Large intestine (tissue), 3 donors: ENCODE measurements around the gene AGPAT2. TPM values are rescaled to one million over a fixed set of nuclear protein-coding genes. Genes with fewer than 3 reads are reported as not detected.
"Not testable (repeated sequence)": the region's sequence is repeated elsewhere in the genome, so short reads cannot be mapped to it uniquely, and the experiment has no call there.

Experiments used
- DNase-seq, 2 donors: peaks; one replicate each; pipeline versions ENCODE4 v3.0.0 to v3.0.0-alpha.2; 2013
- H3K27ac ChIP-seq: one replicate; pipeline ENCODE4 v1.5.1; 2013; ENCODE audit warnings: low read length
- H3K27me3 ChIP-seq: 2 replicates; pipeline ENCODE4 v1.6.1; 2013; ENCODE audit warnings: low read length; ENCODE audit not compliant: control insufficient read depth, insufficient read depth
- H3K36me3 ChIP-seq: 2 replicates; pipeline ENCODE4 v1.6.1; 2013; ENCODE audit warnings: low read length; ENCODE audit not compliant: control insufficient read depth, insufficient read depth
- H3K4me1 ChIP-seq: one replicate; pipeline ENCODE4 v1.6.1; 2013; ENCODE audit warnings: low read length; ENCODE audit not compliant: control insufficient read depth, insufficient read depth
- H3K4me3 ChIP-seq: one replicate; pipeline ENCODE4 v1.5.1; 2013; ENCODE audit warnings: low read length
- H3K9me3 ChIP-seq: one replicate; pipeline ENCODE4 v1.6.1; 2013; ENCODE audit warnings: mild to moderate bottlenecking, low read depth, low read length, moderate library complexity; ENCODE audit not compliant: control insufficient read depth
- WGBS: methylation state at CpG from one replicate; pipeline ENCODE4 v1.1.5; 2013; ENCODE audit warnings: low lambda C conversion rate; ENCODE audit not compliant: insufficient coverage; 5-methylcytosine and 5-hydroxymethylcytosine counted together
- polyA plus RNA-seq: library from polyadenylated mRNA; unstranded; fragments of 120-200 nt; gene quantifications from one replicate; pipeline ENCODE4 v1.2.1, GENCODE V29; 2013

Gene AGPAT2
- polyA plus RNA-seq, 1 donor: 175 TPM

GRCh38 chr9:136644593-136645351 lies 42.5 kb downstream of the AGPAT2 start:
- H3K27me3 ChIP-seq: peaks cover 39% of the 10 kb centered on the region
- H3K4me3 ChIP-seq: no peak overlapping the region
- peaks cover 27% of the 10 kb centered on the region for H3K4me1 ChIP-seq
- peak in 1 of 2 donors; percentile 58 for DNase-seq
- WGBS: no CpG with 5 or more reads among the region's 30 CpGs
- no peaks in the 10 kb centered on the region for H3K36me3 ChIP-seq
- H3K27ac ChIP-seq: no peak overlapping the region
- peaks cover 6% of the 10 kb centered on the region for H3K9me3 ChIP-seq

- peaks cover 6% of the 10 kb centered on the region for H3K9me3 ChIP-seq
- peaks cover 27% of the 10 kb centered on the region for H3K4me1 ChIP-seq
- H3K27me3 ChIP-seq: peaks cover 40% of the 10 kb centered on the region
- H3K27ac ChIP-seq: no peak overlapping the region
- H3K36me3 ChIP-seq: no peaks in the 10 kb centered on the region
- H3K4me3 ChIP-seq: no peak overlapping the region
- peak; percentile 77 to 78 for DNase-seq
- WGBS: no CpG with 5 or more reads among the region's 15 CpGs
Measured at GRCh38 chr9:136644343-136644592, 43.0 kb downstream of the AGPAT2 start.

- no peak for DNase-seq
Measured at GRCh38 chr9:136643596-136644342, 43.5 kb downstream of the AGPAT2 start.

GRCh38 chr9:136642439-136642921 lies 44.8 kb downstream of the AGPAT2 start:
- Histone ChIP-seq H3K4me1 (peaks cover 27% of the 10 kb centered on the region), H3K27me3 (peaks cover 40% of the 10 kb centered on the region), H3K36me3 (no peaks in the 10 kb centered on the region), H3K27ac (no peak overlapping the region), H3K4me3 (no peak overlapping the region), H3K9me3 (peaks cover 6% of the 10 kb centered on the region)
- 60% methylated on average over 1 of the region's 7 CpGs for WGBS
- DNase-seq: no peak

More at GRCh38 chr9:136643596-136644342, 43.5 kb downstream of the AGPAT2 start:
- H3K9me3 ChIP-seq: peaks cover 6% of the 10 kb centered on the region
- H3K27ac ChIP-seq: no peak overlapping the region
- H3K27me3 ChIP-seq: peaks cover 40% of the 10 kb centered on the region
- H3K36me3 ChIP-seq: no peaks in the 10 kb centered on the region
- H3K4me3 ChIP-seq: no peak overlapping the region
- 83% methylated on average over 2 of the region's 31 CpGs for WGBS
- peaks cover 27% of the 10 kb centered on the region for H3K4me1 ChIP-seq

GRCh38 chr9:136640171-136641111 lies 46.8 kb downstream of the AGPAT2 start:
- 60% methylated on average over 1 of the region's 32 CpGs for WGBS
- H3K27me3 ChIP-seq: peaks cover 39% of the 10 kb centered on the region
- DNase-seq: no peak
- H3K4me3 ChIP-seq: no peak overlapping the region
- H3K9me3 ChIP-seq: peaks cover 6% of the 10 kb centered on the region
- no peaks in the 10 kb centered on the region for H3K36me3 ChIP-seq
- H3K27ac ChIP-seq: no peak overlapping the region
- peaks cover 14% of the 10 kb centered on the region for H3K4me1 ChIP-seq

GRCh38 chr9:136634904-136635303 lies 52.4 kb downstream of the AGPAT2 start:
- H3K4me3 ChIP-seq: no peak overlapping the region
- peaks cover 8% of the 10 kb centered on the region for H3K4me1 ChIP-seq
- no CpG with 5 or more reads among the region's 11 CpGs for WGBS
- H3K36me3 ChIP-seq: no peaks in the 10 kb centered on the region
- peaks cover 17% of the 10 kb centered on the region for H3K27me3 ChIP-seq
- no peak for DNase-seq
- H3K27ac ChIP-seq: no peak overlapping the region
- H3K9me3 ChIP-seq: no peaks in the 10 kb centered on the region

- H3K27ac ChIP-seq, DNase-seq, H3K9me3 ChIP-seq, H3K4me3 ChIP-seq, H3K4me1 ChIP-seq, H3K36me3 ChIP-seq: not testable (repeated sequence)
- H3K27me3 ChIP-seq: peaks cover 34% of the 10 kb centered on the region
- 88% methylated on average over 11 of the region's 36 CpGs for WGBS
Measured at GRCh38 chr9:136632491-136633106, 54.7 kb downstream of the AGPAT2 start.

- peaks cover 40% of the 10 kb centered on the region for H3K27me3 ChIP-seq
- H3K4me3 ChIP-seq, H3K9me3 ChIP-seq, H3K36me3 ChIP-seq, DNase-seq, H3K27ac ChIP-seq: not testable (repeated sequence)
- WGBS: no CpG with 5 or more reads among the region's 13 CpGs
- H3K4me1 ChIP-seq: peaks cover 13% of the 10 kb centered on the region
Measured at GRCh38 chr9:136632072-136632471, 55.2 kb downstream of the AGPAT2 start.

- WGBS: 73% methylated on average over 3 of the region's 31 CpGs
Measured at GRCh38 chr9:136631038-136632000, 55.9 kb downstream of the AGPAT2 start.

More at GRCh38 chr9:136631038-136632000, 55.9 kb downstream of the AGPAT2 start:
- peaks cover 43% of the 10 kb centered on the region for H3K27me3 ChIP-seq
- no peaks in the 10 kb centered on the region for H3K9me3 ChIP-seq
- H3K36me3 ChIP-seq: no peaks in the 10 kb centered on the region
- DNase-seq: peak; percentile 57 to 75
- peaks cover 19% of the 10 kb centered on the region for H3K4me1 ChIP-seq
- H3K27ac ChIP-seq: no peak overlapping the region
- H3K4me3 ChIP-seq: no peak overlapping the region
